HCT116 (cell line): ENCODE results near the gene HSD17B3.

ENCODE experiments used
- CEBPB ChIP-seq: IDR thresholded peaks from 2 replicates; pipeline ENCODE4 v1.6.1; 2012; ENCODE audit warnings: low read depth
- EGR1 ChIP-seq: IDR thresholded peaks from 2 replicates; pipeline ENCODE4 v1.6.1; 2012; ENCODE audit warnings: low read depth
- EZH2 ChIP-seq: fragments of 200-600 bp; sonication (generic); IDR thresholded peaks from 2 replicates; pipeline ENCODE4 v1.6.1; 2017; ENCODE audit warnings: antibody characterized with exemption, mixed run types
- EZH2phosphoT487 ChIP-seq: fragments of 200-600 bp; IDR thresholded peaks from 2 replicates; pipeline ENCODE4 v1.6.1; 2018; ENCODE audit warnings: antibody characterized with exemption, borderline replicate concordance
- POLR2A ChIP-seq: IDR thresholded peaks from 2 replicates; pipeline ENCODE4 v1.7.0; 2011; ENCODE audit warnings: borderline replicate concordance; ENCODE audit not compliant: insufficient read depth, insufficient read length; ENCODE audit errors: extremely low read depth
- POLR2AphosphoS5 ChIP-seq: IDR thresholded peaks from 2 replicates; pipeline ENCODE4 v1.6.1; 2011; ENCODE audit warnings: mild to moderate bottlenecking, low read depth, low read length, moderate library complexity
- SIN3A ChIP-seq: IDR thresholded peaks from 2 replicates; pipeline ENCODE4 v1.6.1; 2012; ENCODE audit warnings: low read depth
- YY1 ChIP-seq: IDR thresholded peaks from 2 replicates; pipeline ENCODE4 v1.6.1; 2011; ENCODE audit warnings: low read length, low read depth, moderate library complexity, mild to moderate bottlenecking; ENCODE audit not compliant: insufficient replicate concordance; ENCODE audit errors: extremely low read depth
- ZFX ChIP-seq: fragments of 450-650 bp; IDR thresholded peaks from 2 replicates; pipeline ENCODE4 v1.6.1; 2017
- ZNF274 ChIP-seq: fragments of 200-500 bp; sonication (Bioruptor generic); IDR thresholded peaks from 2 replicates; pipeline ENCODE4 v1.6.1; 2014; ENCODE audit warnings: mild to moderate bottlenecking, low read depth, low read length, inconsistent platforms
- TF ChIP-seq, protein P1 (sequence below), 3 experiments: fragments of 200-600 bp in 1 of 3; sonication (generic) in 1 of 3; IDR thresholded peaks in 2 of 3; conservative IDR thresholded peaks in 1 of 3; 2 replicates each; pipeline ENCODE4 v1.5.1; 2012 to 2017; ENCODE audit warnings: low read depth in 2 of 3, low read length in 2 of 3, antibody characterized with exemption in 1 of 3, borderline replicate concordance in 1 of 3, control low read depth in 1 of 3, mild to moderate bottlenecking in 1 of 3, mixed read lengths in 1 of 3, mixed run types in 1 of 3, moderate library complexity in 1 of 3; ENCODE audit not compliant: insufficient read depth in 1 of 3
- TF ChIP-seq, protein P2 (sequence below): IDR thresholded peaks from 2 replicates; pipeline ENCODE4 v1.6.1; 2012; ENCODE audit warnings: low read depth
- TF ChIP-seq, protein P3 (sequence below): IDR thresholded peaks from 2 replicates; pipeline ENCODE4 v1.6.1; 2012

GRCh38 chr9:96242811-96243210 is 59.2 kb downstream of the HSD17B3 start:
- no peak for TF ChIP-seq POLR2A
- TF ChIP-seq EZH2phosphoT487: no peak
- TF ChIP-seq, protein P1, sequence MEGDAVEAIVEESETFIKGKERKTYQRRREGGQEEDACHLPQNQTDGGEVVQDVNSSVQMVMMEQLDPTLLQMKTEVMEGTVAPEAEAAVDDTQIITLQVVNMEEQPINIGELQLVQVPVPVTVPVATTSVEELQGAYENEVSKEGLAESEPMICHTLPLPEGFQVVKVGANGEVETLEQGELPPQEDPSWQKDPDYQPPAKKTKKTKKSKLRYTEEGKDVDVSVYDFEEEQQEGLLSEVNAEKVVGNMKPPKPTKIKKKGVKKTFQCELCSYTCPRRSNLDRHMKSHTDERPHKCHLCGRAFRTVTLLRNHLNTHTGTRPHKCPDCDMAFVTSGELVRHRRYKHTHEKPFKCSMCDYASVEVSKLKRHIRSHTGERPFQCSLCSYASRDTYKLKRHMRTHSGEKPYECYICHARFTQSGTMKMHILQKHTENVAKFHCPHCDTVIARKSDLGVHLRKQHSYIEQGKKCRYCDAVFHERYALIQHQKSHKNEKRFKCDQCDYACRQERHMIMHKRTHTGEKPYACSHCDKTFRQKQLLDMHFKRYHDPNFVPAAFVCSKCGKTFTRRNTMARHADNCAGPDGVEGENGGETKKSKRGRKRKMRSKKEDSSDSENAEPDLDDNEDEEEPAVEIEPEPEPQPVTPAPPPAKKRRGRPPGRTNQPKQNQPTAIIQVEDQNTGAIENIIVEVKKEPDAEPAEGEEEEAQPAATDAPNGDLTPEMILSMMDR (IDR thresholded peaks at IDR 0.05 in 2 of 3, conservative IDR thresholded peaks at IDR 0.05 in 1 of 3; ENCODE audit: borderline replicate concordance in 1 of 3, insufficient read depth in 1 of 3, low read depth in 2 of 3, low read length in 2 of 3): no peak
- TF ChIP-seq, protein P2, sequence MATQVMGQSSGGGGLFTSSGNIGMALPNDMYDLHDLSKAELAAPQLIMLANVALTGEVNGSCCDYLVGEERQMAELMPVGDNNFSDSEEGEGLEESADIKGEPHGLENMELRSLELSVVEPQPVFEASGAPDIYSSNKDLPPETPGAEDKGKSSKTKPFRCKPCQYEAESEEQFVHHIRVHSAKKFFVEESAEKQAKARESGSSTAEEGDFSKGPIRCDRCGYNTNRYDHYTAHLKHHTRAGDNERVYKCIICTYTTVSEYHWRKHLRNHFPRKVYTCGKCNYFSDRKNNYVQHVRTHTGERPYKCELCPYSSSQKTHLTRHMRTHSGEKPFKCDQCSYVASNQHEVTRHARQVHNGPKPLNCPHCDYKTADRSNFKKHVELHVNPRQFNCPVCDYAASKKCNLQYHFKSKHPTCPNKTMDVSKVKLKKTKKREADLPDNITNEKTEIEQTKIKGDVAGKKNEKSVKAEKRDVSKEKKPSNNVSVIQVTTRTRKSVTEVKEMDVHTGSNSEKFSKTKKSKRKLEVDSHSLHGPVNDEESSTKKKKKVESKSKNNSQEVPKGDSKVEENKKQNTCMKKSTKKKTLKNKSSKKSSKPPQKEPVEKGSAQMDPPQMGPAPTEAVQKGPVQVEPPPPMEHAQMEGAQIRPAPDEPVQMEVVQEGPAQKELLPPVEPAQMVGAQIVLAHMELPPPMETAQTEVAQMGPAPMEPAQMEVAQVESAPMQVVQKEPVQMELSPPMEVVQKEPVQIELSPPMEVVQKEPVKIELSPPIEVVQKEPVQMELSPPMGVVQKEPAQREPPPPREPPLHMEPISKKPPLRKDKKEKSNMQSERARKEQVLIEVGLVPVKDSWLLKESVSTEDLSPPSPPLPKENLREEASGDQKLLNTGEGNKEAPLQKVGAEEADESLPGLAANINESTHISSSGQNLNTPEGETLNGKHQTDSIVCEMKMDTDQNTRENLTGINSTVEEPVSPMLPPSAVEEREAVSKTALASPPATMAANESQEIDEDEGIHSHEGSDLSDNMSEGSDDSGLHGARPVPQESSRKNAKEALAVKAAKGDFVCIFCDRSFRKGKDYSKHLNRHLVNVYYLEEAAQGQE: no peak
- TF ChIP-seq ZNF274: no peak
- no peak for TF ChIP-seq EGR1
- TF ChIP-seq ZFX: no peak
- no peak for TF ChIP-seq SIN3A
- TF ChIP-seq, protein P3, sequence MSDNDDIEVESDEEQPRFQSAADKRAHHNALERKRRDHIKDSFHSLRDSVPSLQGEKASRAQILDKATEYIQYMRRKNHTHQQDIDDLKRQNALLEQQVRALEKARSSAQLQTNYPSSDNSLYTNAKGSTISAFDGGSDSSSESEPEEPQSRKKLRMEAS: no peak
- TF ChIP-seq EZH2: no peak
- TF ChIP-seq POLR2AphosphoS5: no peak
- no peak for TF ChIP-seq CEBPB
- no peak for TF ChIP-seq YY1
